Panc1 (cell line): ENCODE results near the gene IL20RA. TPM values are rescaled to one million over a fixed set of nuclear protein-coding genes. Genes with fewer than 3 reads are reported as not detected.

Experiments used
- ATAC-seq: fragments of 200-7000 bp; cut with Tn5 transposase; 2 replicates; pipeline ENCODE4 v1.9.1; 2020; ENCODE audit warnings: mild to moderate bottlenecking, moderate library complexity
- BruUV-seq: library from RNA; stranded (reverse); fragments of 400-500 nt; replicated peaks from 2 replicates; lab custom pipeline; 2021; lab: Mats Ljungman, UMichigan
- CTCF ChIA-PET: fragments of 300-600 bp; sonication (Branson Sonifier 250); formaldehyde crosslinking; loops from one replicate; lab custom pipeline; 2022; ENCODE audit warnings: antibody characterized with exemption; lab: Charles Lee
- POLR2A ChIA-PET: fragments of 300-600 bp; sonication (Branson Sonifier 250); formaldehyde crosslinking; loops from one replicate; lab custom pipeline; 2022; ENCODE audit warnings: antibody characterized with exemption; lab: Charles Lee
- DNase-seq: peaks from one replicate; pipeline ENCODE4 v3.0.0-alpha.2; 2010; ENCODE audit warnings: low read depth, low spot score
- H3K27ac ChIP-seq: 2 replicates; pipeline ENCODE4 v1.5.1; 2011; ENCODE audit warnings: mild to moderate bottlenecking, low read length, inconsistent platforms
- H3K27me3 ChIP-seq: fragments of 200-500 bp; sonication (Bioruptor generic); 2 replicates; pipeline ENCODE4 v1.6.0; 2014; ENCODE audit warnings: low read length, inconsistent platforms; ENCODE audit not compliant: control insufficient read depth, insufficient read depth
- H3K36me3 ChIP-seq: fragments of 200-500 bp; sonication (Bioruptor generic); 2 replicates; pipeline ENCODE4 v1.5.1; 2014; ENCODE audit warnings: inconsistent platforms, mild to moderate bottlenecking, low read length, moderate library complexity; ENCODE audit not compliant: control insufficient read depth, insufficient read depth
- H3K4me1 ChIP-seq: 2 replicates; pipeline ENCODE4 v1.5.1; 2011; ENCODE audit warnings: inconsistent platforms, mild to moderate bottlenecking, low read length, moderate library complexity; ENCODE audit not compliant: control insufficient read depth, insufficient read depth
- H3K4me3 ChIP-seq, 2 experiments: 2 replicates each; pipeline ENCODE4 v1.5.1; 2011 to 2012; ENCODE audit warnings: low read depth in 2 of 2, low read length in 2 of 2, mild to moderate bottlenecking in 2 of 2, inconsistent platforms in 1 of 2, moderate library complexity in 1 of 2
- H3K9me3 ChIP-seq: fragments of 200-500 bp; sonication (Bioruptor generic); 2 replicates; pipeline ENCODE4 v1.5.1; 2014; ENCODE audit warnings: low read depth, mild to moderate bottlenecking, inconsistent platforms, low read length, moderate library complexity; ENCODE audit not compliant: control insufficient read depth, insufficient read depth
- CTCF ChIP-seq: fragments of 450-650 bp; IDR thresholded peaks from 2 replicates; pipeline ENCODE4 v1.5.1; 2017; ENCODE audit warnings: mild to moderate bottlenecking
- POLR2AphosphoS5 ChIP-seq: IDR thresholded peaks from 2 replicates; pipeline ENCODE4 v1.6.1; 2012; ENCODE audit warnings: mild to moderate bottlenecking, low read depth, low read length, moderate library complexity
- REST ChIP-seq, 2 experiments: IDR thresholded peaks; 2 replicates each; pipeline ENCODE4 v1.6.1; 2011 to 2012; ENCODE audit warnings: low read depth in 2 of 2, control low read depth in 1 of 2, low read length in 1 of 2, mild to moderate bottlenecking in 1 of 2, moderate library complexity in 1 of 2; ENCODE audit not compliant: insufficient read depth in 1 of 2
- SIN3A ChIP-seq: IDR thresholded peaks from 2 replicates; pipeline ENCODE4 v1.6.1; 2012; ENCODE audit warnings: low read depth, mild to moderate bottlenecking, low read length, moderate library complexity, borderline replicate concordance; ENCODE audit not compliant: insufficient read depth
- TCF7L2 ChIP-seq: IDR thresholded peaks from 2 replicates; pipeline ENCODE4 v1.6.1; 2011; ENCODE audit warnings: mild to moderate bottlenecking, low read depth, low read length, inconsistent platforms
- in situ Hi-C: cut with HindIII; loops from 2 replicates; pipeline ENCODE4 v1.10.0; 2016; ENCODE audit warnings: low sequenced_read_pairs, low pct_unique_long_range_greater_than_20kb
- intact Hi-C: fragments of 100-400 bp; cut with micrococcal nuclease; formaldehyde crosslinking; loops from one replicate; pipeline ENCODE4 v1.10.0; 2022; ENCODE audit not compliant: unreplicated experiment
- total RNA-seq: library from RNA; stranded (reverse); gene quantifications from one replicate; pipeline ENCODE4 v1.2.1, GENCODE V29; 2021; ENCODE audit not compliant: unreplicated experiment

The IL20RA gene
- total RNA-seq, 1 experiment from 2014 or later: not detected

GRCh38 chr6:137025786-137026730, 18.7 kb downstream of the IL20RA start:
- TF ChIP-seq POLR2AphosphoS5 (no peak), CTCF (no peak), TCF7L2 (no peak), REST (IDR thresholded peaks at IDR 0.05; ENCODE audit: insufficient read depth in 1 of 2, low read depth in 2 of 2, low read length in 1 of 2) (no peak), SIN3A (no peak)
- ATAC-seq (no peak), DNase-seq (no peak)
- no peaks in the 10 kb centered on the region for H3K4me1 ChIP-seq
- in situ Hi-C loops: no loop called here
- no peaks in the 10 kb centered on the region for H3K9me3 ChIP-seq
- H3K27ac ChIP-seq: no peak overlapping the region
- H3K4me3 ChIP-seq: no peak overlapping the region
- intact Hi-C loops: no loop called here
- H3K27me3 ChIP-seq: peaks cover 3% of the 10 kb centered on the region
- no peaks in the 10 kb centered on the region for H3K36me3 ChIP-seq
- CTCF ChIA-PET: no interaction called here
- POLR2A ChIA-PET: no interaction called here
- no TSS peak for BruUV-seq

DNA sequence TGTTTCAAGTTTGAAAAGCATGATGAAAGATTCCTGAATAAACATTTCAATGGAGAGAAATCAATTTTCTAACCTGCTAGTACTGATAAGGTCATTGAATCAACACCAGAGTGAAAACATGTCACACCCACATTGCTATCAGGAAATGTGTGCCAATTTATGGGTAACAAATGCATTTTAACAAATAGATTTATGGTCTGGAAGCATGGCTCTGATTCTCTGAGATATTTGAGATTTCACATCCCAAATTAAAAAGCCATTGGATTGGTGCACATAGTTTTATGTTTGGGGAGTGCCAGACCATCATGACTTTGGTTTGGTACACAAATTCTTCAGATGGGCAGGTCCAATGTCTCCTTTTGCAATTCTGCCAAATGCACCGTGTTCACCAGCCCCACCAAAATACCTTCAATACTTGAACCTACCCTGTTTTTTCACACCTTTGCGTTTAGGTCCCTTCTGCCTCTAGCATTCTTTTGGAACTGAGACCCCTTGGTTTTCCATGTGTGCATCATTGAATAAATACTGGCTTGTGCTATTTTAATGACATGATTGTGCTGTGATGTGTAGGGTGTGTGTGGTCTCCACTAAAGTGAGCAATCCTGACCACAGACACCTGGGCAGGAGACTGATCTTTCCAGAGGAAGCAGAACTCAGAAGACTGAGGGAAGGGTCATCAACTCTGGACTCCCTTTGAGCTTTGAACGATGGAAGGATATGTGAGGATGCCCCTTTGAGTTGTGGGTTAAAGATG, 20.4 kb downstream of the IL20RA start:
- no peaks in the 10 kb centered on the region for H3K9me3 ChIP-seq
- no peaks in the 10 kb centered on the region for H3K36me3 ChIP-seq
- H3K27me3 ChIP-seq: peaks cover 3% of the 10 kb centered on the region
- no peak for TF ChIP-seq POLR2AphosphoS5
- no peak for TF ChIP-seq TCF7L2
- TF ChIP-seq REST (IDR thresholded peaks at IDR 0.05; ENCODE audit: insufficient read depth in 1 of 2, low read depth in 2 of 2, low read length in 1 of 2): no peak
- no peak for TF ChIP-seq CTCF
- TF ChIP-seq SIN3A: no peak
- CTCF ChIA-PET: no interaction called here
- intact Hi-C loops (no loop called here), in situ Hi-C loops (no loop called here)
- BruUV-seq: no TSS peak
- no peak overlapping the region for H3K4me3 ChIP-seq
- no peak for DNase-seq
- no peaks in the 10 kb centered on the region for H3K4me1 ChIP-seq
- no peak for ATAC-seq
- no peak overlapping the region for H3K27ac ChIP-seq
- POLR2A ChIA-PET: no interaction called here
